Neutrophil (primary cell): ENCODE results near the gene TRIM38.

Source experiments
- H3K27ac ChIP-seq: fragments of 200-600 bp; sonication (generic); 2 replicates; pipeline ENCODE4 v1.5.1; 2016; ENCODE audit warnings: mild to moderate bottlenecking, moderate library complexity
- H3K27me3 ChIP-seq: fragments of 200-600 bp; sonication (generic); 2 replicates; pipeline ENCODE4 v1.6.0; 2016; ENCODE audit warnings: mild to moderate bottlenecking
- H3K36me3 ChIP-seq: fragments of 200-600 bp; sonication (generic); 2 replicates; pipeline ENCODE4 v1.5.1; 2017
- H3K4me1 ChIP-seq, 2 experiments: fragments of 200-600 bp in 1 of 2; sonication (generic) in 1 of 2; 1 replicate in 1 of 2; 2 replicates in 1 of 2; pipeline versions ENCODE4 v1.5.1 to v1.6.1; 2013 to 2016; ENCODE audit warnings: low read depth in 1 of 2, low read length in 1 of 2, mild to moderate bottlenecking in 1 of 2, moderate library complexity in 1 of 2; ENCODE audit not compliant: control insufficient read depth in 1 of 2, insufficient read depth in 1 of 2
- H3K4me3 ChIP-seq, 2 experiments: fragments of 200-600 bp in 1 of 2; sonication (generic) in 1 of 2; 1 replicate in 1 of 2; 2 replicates in 1 of 2; pipeline ENCODE4 v1.5.1; 2013 to 2016; ENCODE audit warnings: low read depth in 1 of 2, low read length in 1 of 2, mild to moderate bottlenecking in 1 of 2, moderate library complexity in 1 of 2
- H3K9me3 ChIP-seq: fragments of 200-600 bp; sonication (generic); 2 replicates; pipeline ENCODE4 v1.5.1; 2016
- TF ChIP-seq, protein P1 (sequence below): fragments of 200-600 bp; sonication (generic); IDR thresholded peaks from 2 replicates; pipeline ENCODE4 v1.5.1; 2016; ENCODE audit warnings: antibody characterized with exemption

The TRIM38 gene

DNA sequence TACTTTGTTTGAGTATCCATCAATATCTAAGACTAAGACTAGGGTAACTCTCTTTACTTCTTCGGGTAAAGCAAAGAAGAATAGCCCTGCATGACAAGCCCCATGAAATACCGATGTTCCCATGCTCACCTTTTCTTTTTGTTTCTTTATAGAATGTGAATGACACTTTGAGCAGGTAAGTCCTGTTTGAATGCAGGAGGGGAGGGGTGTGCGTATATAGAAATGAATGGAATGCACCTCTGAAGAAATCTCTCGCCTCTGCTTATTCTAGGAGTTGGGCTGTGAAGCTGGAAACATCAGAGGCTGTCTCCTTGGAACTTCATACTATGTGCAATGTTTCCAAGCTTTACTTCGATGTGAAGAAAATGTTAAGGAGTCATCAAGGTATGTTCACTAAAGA lies 10.3 kb downstream of the TRIM38 start:
- Histone ChIP-seq H3K4me1 (peaks cover 6 to 8% of the 10 kb centered on the region in 2 experiments), H3K27ac (no peak overlapping the region), H3K9me3 (no peaks in the 10 kb centered on the region), H3K36me3 (peaks cover 100% of the 10 kb centered on the region), H3K4me3 (no peak overlapping the region), H3K27me3 (no peaks in the 10 kb centered on the region)
- TF ChIP-seq, protein P1, sequence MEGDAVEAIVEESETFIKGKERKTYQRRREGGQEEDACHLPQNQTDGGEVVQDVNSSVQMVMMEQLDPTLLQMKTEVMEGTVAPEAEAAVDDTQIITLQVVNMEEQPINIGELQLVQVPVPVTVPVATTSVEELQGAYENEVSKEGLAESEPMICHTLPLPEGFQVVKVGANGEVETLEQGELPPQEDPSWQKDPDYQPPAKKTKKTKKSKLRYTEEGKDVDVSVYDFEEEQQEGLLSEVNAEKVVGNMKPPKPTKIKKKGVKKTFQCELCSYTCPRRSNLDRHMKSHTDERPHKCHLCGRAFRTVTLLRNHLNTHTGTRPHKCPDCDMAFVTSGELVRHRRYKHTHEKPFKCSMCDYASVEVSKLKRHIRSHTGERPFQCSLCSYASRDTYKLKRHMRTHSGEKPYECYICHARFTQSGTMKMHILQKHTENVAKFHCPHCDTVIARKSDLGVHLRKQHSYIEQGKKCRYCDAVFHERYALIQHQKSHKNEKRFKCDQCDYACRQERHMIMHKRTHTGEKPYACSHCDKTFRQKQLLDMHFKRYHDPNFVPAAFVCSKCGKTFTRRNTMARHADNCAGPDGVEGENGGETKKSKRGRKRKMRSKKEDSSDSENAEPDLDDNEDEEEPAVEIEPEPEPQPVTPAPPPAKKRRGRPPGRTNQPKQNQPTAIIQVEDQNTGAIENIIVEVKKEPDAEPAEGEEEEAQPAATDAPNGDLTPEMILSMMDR: no peak

DNA sequence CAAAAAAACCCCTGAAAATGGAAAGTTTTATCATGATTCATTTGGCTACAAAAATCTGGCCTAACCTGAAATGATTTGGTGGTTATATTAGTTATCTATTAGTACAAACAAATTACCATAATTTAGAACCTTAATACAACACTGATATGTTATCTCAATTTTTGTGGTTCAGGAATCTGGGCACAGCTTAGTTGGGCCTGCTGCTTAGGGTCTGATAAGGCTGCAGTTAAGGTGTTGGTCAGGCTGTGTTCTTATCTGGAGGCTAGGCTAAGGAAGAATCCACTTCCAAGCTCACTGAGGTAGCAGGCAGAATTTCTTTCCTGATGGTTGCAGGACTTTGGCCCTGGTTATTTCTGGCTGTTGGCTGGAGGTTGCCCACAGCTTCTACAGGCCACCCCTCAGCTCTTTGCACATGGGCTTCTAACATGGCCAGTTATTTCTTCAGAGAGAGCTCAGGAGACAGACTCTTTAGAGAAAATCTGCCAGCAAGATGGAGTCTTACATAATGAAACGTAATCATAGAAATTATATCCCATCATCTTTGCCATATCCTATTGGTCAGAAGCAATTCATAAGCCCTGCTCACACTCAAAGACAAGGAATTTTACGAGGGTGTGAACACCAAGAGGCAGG lies 11.4 kb downstream of the TRIM38 start:
- H3K27me3 ChIP-seq: no peaks in the 10 kb centered on the region
- no peaks in the 10 kb centered on the region for H3K4me1 ChIP-seq
- TF ChIP-seq, protein P1: no peak
- H3K27ac ChIP-seq: no peak overlapping the region
- no peaks in the 10 kb centered on the region for H3K9me3 ChIP-seq
- peaks cover 100% of the 10 kb centered on the region for H3K36me3 ChIP-seq
- H3K4me3 ChIP-seq: no peak overlapping the region

DNA sequence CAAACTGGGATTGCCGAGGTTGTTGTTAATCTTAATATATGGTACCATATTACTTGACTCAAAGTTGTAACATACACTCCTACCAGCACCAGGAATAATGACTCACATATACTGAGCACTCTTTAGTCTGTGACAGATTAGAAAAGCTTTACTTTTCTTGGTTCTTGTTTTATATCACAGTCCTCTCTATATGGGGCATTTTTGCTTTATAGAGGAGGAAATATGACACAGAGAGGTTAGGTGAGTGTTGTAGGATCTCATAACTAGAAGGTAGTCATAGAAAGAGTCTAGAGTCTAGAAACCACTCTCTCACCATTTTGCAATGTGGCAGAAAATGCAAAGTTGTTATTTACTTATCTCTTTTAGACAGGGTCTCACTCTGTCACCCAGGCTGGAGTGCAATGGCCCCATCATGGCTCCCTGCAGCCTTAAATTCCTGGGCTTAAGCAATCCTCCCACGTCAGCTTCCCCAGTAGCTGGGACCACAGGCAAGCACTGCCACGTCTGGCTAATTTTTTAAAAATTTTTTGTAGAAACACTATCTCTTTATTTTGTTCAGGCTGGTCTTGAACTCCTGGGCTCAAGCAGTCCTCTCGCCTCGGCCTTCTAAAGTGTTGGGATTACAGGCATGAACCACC lies 13.4 kb downstream of the TRIM38 start:
- H3K9me3 ChIP-seq: no peaks in the 10 kb centered on the region
- H3K27me3 ChIP-seq: no peaks in the 10 kb centered on the region
- peaks cover 100% of the 10 kb centered on the region for H3K36me3 ChIP-seq
- no peak overlapping the region for H3K4me3 ChIP-seq
- TF ChIP-seq, protein P1: no peak
- no peaks in the 10 kb centered on the region for H3K4me1 ChIP-seq
- H3K27ac ChIP-seq: no peak overlapping the region

DNA sequence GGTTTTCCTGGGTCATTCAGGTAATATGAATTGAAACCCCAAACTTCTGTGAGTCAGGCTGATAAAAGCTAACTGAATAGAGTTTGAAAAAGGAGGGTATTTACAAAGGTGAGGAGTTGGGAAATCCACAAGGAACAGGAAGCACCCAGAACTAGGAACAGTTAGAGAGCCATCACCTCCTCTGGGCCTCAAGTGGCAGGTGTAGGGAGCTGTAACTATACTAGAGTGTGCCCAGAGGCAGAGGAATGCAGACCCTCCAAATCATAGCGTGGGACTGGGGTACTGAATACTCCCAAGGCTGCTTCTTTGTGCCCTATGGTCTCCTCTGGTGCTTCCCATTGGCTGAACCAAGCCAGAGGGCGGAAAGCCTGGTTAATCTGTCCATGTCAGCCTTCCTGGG lies 18.3 kb downstream of the TRIM38 start:
- Histone ChIP-seq H3K36me3 (peaks cover 99% of the 10 kb centered on the region), H3K4me3 (no peak overlapping the region), H3K9me3 (no peaks in the 10 kb centered on the region), H3K4me1 (no peaks in the 10 kb centered on the region), H3K27me3 (no peaks in the 10 kb centered on the region), H3K27ac (no peak overlapping the region)
- TF ChIP-seq, protein P1: no peak

DNA sequence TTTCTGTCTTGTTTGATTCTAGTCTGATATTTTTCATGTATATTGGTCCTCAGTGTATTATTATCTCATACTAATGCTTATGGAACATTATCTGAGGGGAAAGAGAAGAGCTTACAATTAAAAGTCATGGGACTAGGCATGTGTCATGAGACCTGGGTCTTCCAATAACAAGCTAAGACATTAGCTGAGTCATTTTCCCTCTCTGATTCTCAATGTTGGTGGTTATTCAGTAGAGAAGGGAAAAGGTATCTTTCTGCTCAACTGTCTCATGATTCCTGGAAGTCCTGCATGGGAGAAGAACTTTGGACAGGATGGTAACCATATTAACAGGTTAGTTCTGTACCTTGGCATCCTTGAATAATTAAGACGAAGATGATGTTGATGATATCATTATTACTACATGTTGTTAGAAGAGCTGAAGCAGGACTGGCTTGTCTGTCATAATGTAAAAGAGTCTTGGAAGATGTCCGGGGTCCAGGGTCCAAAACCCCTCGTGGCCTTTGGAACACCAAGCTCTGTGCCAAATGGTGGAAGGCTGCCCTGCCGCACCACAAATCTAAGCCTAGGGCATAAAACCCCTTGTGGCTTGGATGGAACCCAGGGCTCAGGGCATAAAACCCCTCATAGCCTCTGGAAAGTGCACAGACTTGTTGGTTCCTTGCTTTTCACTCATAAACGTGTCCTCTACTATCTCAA lies 19.1 kb downstream of the TRIM38 start:
- Histone ChIP-seq H3K27ac (no peak overlapping the region), H3K27me3 (no peaks in the 10 kb centered on the region), H3K9me3 (no peaks in the 10 kb centered on the region), H3K4me1 (no peaks in the 10 kb centered on the region), H3K36me3 (peaks cover 99% of the 10 kb centered on the region), H3K4me3 (no peak overlapping the region)
- TF ChIP-seq, protein P1: no peak
